Fibroblast of lung (primary cell): ENCODE data around the gene SH2D5. TPM values are rescaled to one million over a fixed set of nuclear protein-coding genes. Genes with fewer than 3 reads are reported as not detected.

Experiments used
- DNase-seq, 2 donors: peaks; one replicate each; pipeline versions ENCODE4 v3.0.0 to v3.0.0-alpha.2; 2010; ENCODE audit warnings: low read depth in 2 of 2
- H2AFZ ChIP-seq: 2 replicates; pipeline ENCODE4 v1.5.1; 2012; ENCODE audit warnings: low read length, control low read depth, inconsistent platforms
- H3K27ac ChIP-seq: 2 replicates; pipeline ENCODE4 v1.5.1; 2011; ENCODE audit warnings: low read length, control low read depth; ENCODE audit not compliant: insufficient read depth
- H3K27me3 ChIP-seq: 2 replicates; pipeline ENCODE4 v1.5.1; 2011; ENCODE audit warnings: mild to moderate bottlenecking, low read length; ENCODE audit not compliant: control insufficient read depth, insufficient read depth
- H3K36me3 ChIP-seq: 2 replicates; pipeline ENCODE4 v1.5.1; 2011; ENCODE audit warnings: low read length; ENCODE audit not compliant: control insufficient read depth, insufficient read depth
- H3K4me1 ChIP-seq: 2 replicates; pipeline ENCODE4 v1.5.1; 2011; ENCODE audit warnings: low read length; ENCODE audit not compliant: control insufficient read depth, insufficient read depth; ENCODE audit errors: extremely low read depth
- H3K4me2 ChIP-seq: 2 replicates; pipeline ENCODE4 v1.5.1; 2011; ENCODE audit warnings: low read length, control low read depth; ENCODE audit not compliant: insufficient read depth; ENCODE audit errors: extremely low read depth
- H3K4me3 ChIP-seq, 4 experiments: fragments of 200-600 bp in 1 of 4; sonication (generic) in 1 of 4; replicated peaks in 1 of 4; 2 replicates each; pipeline ENCODE4 v1.5.1; 2011 to 2016; ENCODE audit warnings: low read length in 4 of 4, low read depth in 3 of 4, mild to moderate bottlenecking in 3 of 4, control low read depth in 2 of 4, inconsistent platforms in 1 of 4, mixed read lengths in 1 of 4; ENCODE audit not compliant: insufficient read depth in 1 of 4; ENCODE audit errors: control extremely low read depth in 1 of 4
- H3K79me2 ChIP-seq: 2 replicates; pipeline ENCODE4 v1.5.1; 2012; ENCODE audit warnings: mild to moderate bottlenecking, low read length, inconsistent platforms; ENCODE audit not compliant: control insufficient read depth, insufficient read depth
- H3K9ac ChIP-seq: 2 replicates; pipeline ENCODE4 v1.5.1; 2011; ENCODE audit warnings: mild to moderate bottlenecking, low read length, control low read depth; ENCODE audit not compliant: insufficient read depth
- H3K9me3 ChIP-seq: 2 replicates; pipeline ENCODE4 v1.5.1; 2012; ENCODE audit warnings: low read depth, low read length; ENCODE audit not compliant: control insufficient read depth, insufficient read depth
- H4K20me1 ChIP-seq: 2 replicates; pipeline ENCODE4 v1.5.1; 2011; ENCODE audit warnings: low read length; ENCODE audit not compliant: control insufficient read depth, insufficient read depth; ENCODE audit errors: extremely low read depth
- EZH2 ChIP-seq: IDR thresholded peaks from 2 replicates; pipeline ENCODE4 v1.5.1; 2012; ENCODE audit warnings: low read length, control low read depth, mild to moderate bottlenecking; ENCODE audit errors: missing control alignments
- polyA plus RNA-seq, 2 donors: library from polyadenylated mRNA; depleted of rRNA in 1 of 2; stranded (reverse) in 1 of 2; unstranded in 1 of 2; fragments of >200 nt; gene quantifications; 2 replicates each; pipeline ENCODE4 v1.2.1, GENCODE V29; 2011 to 2012; ENCODE audit warnings: missing spikeins in 1 of 2
- total RNA-seq: library from RNA; depleted of rRNA; stranded (reverse); fragments of >200 nt; gene quantifications from 2 replicates; pipeline ENCODE4 v1.2.1, GENCODE V29; 2014
- TF ChIP-seq, protein P1 (sequence below), 2 donors: IDR thresholded peaks in 1 of 2; conservative IDR thresholded peaks in 1 of 2; 1 replicate in 1 of 2; 2 replicates in 1 of 2; pipeline ENCODE4 v1.5.1; 2011 to 2012; ENCODE audit warnings: low read length in 2 of 2, control low read depth in 1 of 2, inconsistent platforms in 1 of 2, low read depth in 1 of 2, mild to moderate bottlenecking in 1 of 2

The SH2D5 gene
- total and polyA plus RNA-seq, 2 donors (not counting 1 experiment from before 2014, with no cell fraction given), result 3.6 to 5.0 TPM

DNA sequence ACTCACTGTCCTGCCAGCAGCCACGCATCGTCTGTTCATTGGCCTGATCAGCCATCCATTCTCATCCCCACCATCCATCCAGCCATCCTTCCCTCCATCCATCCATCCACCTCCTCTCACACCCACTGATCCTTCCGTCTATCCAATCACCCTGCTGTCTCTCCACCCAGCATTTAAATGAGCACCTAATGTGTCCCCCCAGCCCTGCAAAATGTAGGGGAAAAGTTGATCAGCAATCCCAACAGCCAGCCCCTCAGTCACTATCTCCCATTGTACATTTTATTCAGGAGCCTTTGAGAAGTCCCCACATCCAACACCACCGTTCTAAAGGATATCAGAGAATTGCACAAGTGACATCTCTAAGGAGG lies 60.3 kb downstream of the SH2D5 start:
- Histone ChIP-seq H3K27ac (no peak overlapping the region), H3K4me2 (no peak overlapping the region), H3K27me3 (no peaks in the 10 kb centered on the region), H3K9ac (no peak overlapping the region), H3K9me3 (no peaks in the 10 kb centered on the region), H3K4me3 (no peak overlapping the region), H3K36me3 (no peaks in the 10 kb centered on the region), H4K20me1 (no peaks in the 10 kb centered on the region), H2AFZ (no peak overlapping the region), H3K79me2 (no peaks in the 10 kb centered on the region), H3K4me1 (no peaks in the 10 kb centered on the region)
- TF ChIP-seq, protein P1, sequence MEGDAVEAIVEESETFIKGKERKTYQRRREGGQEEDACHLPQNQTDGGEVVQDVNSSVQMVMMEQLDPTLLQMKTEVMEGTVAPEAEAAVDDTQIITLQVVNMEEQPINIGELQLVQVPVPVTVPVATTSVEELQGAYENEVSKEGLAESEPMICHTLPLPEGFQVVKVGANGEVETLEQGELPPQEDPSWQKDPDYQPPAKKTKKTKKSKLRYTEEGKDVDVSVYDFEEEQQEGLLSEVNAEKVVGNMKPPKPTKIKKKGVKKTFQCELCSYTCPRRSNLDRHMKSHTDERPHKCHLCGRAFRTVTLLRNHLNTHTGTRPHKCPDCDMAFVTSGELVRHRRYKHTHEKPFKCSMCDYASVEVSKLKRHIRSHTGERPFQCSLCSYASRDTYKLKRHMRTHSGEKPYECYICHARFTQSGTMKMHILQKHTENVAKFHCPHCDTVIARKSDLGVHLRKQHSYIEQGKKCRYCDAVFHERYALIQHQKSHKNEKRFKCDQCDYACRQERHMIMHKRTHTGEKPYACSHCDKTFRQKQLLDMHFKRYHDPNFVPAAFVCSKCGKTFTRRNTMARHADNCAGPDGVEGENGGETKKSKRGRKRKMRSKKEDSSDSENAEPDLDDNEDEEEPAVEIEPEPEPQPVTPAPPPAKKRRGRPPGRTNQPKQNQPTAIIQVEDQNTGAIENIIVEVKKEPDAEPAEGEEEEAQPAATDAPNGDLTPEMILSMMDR (conservative IDR thresholded peaks at IDR 0.05 in 1 of 2, IDR thresholded peaks at IDR 0.05 in 1 of 2; ENCODE audit: low read depth in 1 of 2, low read length in 2 of 2), result no peak
- TF ChIP-seq EZH2, result no peak
- DNase-seq, result no peak

DNA sequence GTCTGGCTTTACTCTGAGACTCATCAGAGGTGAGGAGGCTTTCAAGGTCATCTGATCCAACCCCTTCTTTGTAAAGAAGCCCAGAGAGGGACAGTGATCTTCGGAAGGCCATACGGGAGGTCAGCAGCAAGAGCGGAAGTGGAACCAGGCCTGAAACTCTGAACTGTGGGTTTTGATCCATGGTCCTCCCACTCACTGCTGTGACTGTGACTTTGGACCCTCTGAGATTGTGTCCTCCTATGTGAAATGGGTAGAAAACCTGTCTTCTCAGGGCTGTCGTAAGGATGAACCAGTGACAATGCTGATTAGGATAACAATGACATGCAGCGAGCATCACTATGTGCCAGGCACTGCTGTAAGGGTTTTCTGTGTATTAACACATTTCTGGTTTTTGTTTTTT lies 61.6 kb downstream of the SH2D5 start:
- Histone ChIP-seq H3K4me2 (no peak overlapping the region), H3K27ac (no peak overlapping the region), H2AFZ (no peak overlapping the region), H3K4me1 (no peaks in the 10 kb centered on the region), H3K27me3 (no peaks in the 10 kb centered on the region), H3K36me3 (no peaks in the 10 kb centered on the region), H3K4me3 (no peak overlapping the region), H3K79me2 (no peaks in the 10 kb centered on the region), H3K9me3 (no peaks in the 10 kb centered on the region), H3K9ac (no peak overlapping the region), H4K20me1 (no peaks in the 10 kb centered on the region)
- DNase-seq, result no peak
- TF ChIP-seq EZH2, result no peak
- TF ChIP-seq, protein P1 (conservative IDR thresholded peaks at IDR 0.05 in 1 of 2, IDR thresholded peaks at IDR 0.05 in 1 of 2; ENCODE audit: low read depth in 1 of 2, low read length in 2 of 2), result no peak

Other genes starting within 250 kb of the SH2D5 start
- 44.2 and 79.9 TPM in 2 replicates for gene CAMK2N1, start 246.5 kb downstream of the SH2D5 start, total RNA-seq
- 94.9 and 156 TPM in 2 replicates for gene CAMK2N1, start 246.5 kb downstream of the SH2D5 start, polyA plus RNA-seq
- gene MUL1, start 224.6 kb downstream of the SH2D5 start, total RNA-seq, result 21.8 and 26.9 TPM in 2 replicates
- 25.7 and 31.9 TPM in 2 replicates for gene MUL1, start 224.6 kb downstream of the SH2D5 start, polyA plus RNA-seq
- under 0.01 TPM in 1 of 2 replicates, not detected in the other for gene FAM43B, start 180.1 kb downstream of the SH2D5 start, total RNA-seq
- gene FAM43B, start 180.1 kb downstream of the SH2D5 start, polyA plus RNA-seq, result 0.02 TPM in 1 of 2 replicates, not detected in the other
- gene CDA, start 143.6 kb downstream of the SH2D5 start, total RNA-seq, result 0.50 TPM in 1 of 2 replicates, not detected in the other
- 3.0 and 4.2 TPM in 2 replicates for gene CDA, start 143.6 kb downstream of the SH2D5 start, polyA plus RNA-seq
- 87.8 and 106 TPM in 2 replicates for gene PINK1, start 99.2 kb downstream of the SH2D5 start, total RNA-seq
- gene PINK1, start 99.2 kb downstream of the SH2D5 start, polyA plus RNA-seq, result 36.9 and 51.9 TPM in 2 replicates
- gene DDOST, start 71.3 kb downstream of the SH2D5 start, total RNA-seq, result 263 and 319 TPM in 2 replicates
- 372 and 396 TPM in 2 replicates for gene DDOST, start 71.3 kb downstream of the SH2D5 start, polyA plus RNA-seq
- gene KIF17, start 14.7 kb downstream of the SH2D5 start, total RNA-seq, result 1.3 and 1.8 TPM in 2 replicates
- gene KIF17, start 14.7 kb downstream of the SH2D5 start, polyA plus RNA-seq, result 1.4 and 3.0 TPM in 2 replicates
- 254 and 255 TPM in 2 replicates for gene HP1BP3, start 54.6 kb upstream of the SH2D5 start, total RNA-seq
- 200 and 201 TPM in 2 replicates for gene HP1BP3, start 54.6 kb upstream of the SH2D5 start, polyA plus RNA-seq